ENCODE measurements around the gene RHBDF1. TPM values are rescaled to one million over a fixed set of nuclear protein-coding genes. Genes with fewer than 3 reads are reported as not detected.
"Not testable (repeated sequence)": the region's sequence is repeated elsewhere in the genome, so short reads cannot be mapped to it uniquely, and the experiment has no call there.

RHBDF1 gene
- total and polyA plus RNA-seq, 10 donors, result 6.5 to 23.0 (median 10.6) TPM

GRCh38 chr16:42691-43090, 29.7 kb downstream of the RHBDF1 start:
- WGBS, 5 donors, result 73 to 86% (median 78%) methylated on average over 4 of the region's 4 CpGs
- no peak overlapping the region for H3K4me3 ChIP-seq
- intact Hi-C loops (cut with DNase I; ENCODE audit: low total_unique reads), result no loop called here
- no peak overlapping the region for H3K27ac ChIP-seq
- H3K9me3 ChIP-seq, result no peaks in the 10 kb centered on the region
- peaks cover 0 to 68% (median 35%) of the 10 kb centered on the region in 6 donors for H3K36me3 ChIP-seq
- DNase-seq, result no peak
- no peaks in the 10 kb centered on the region for H3K27me3 ChIP-seq (replicated peaks in 1 of 7)
- peaks cover 10 to 40% (median 21%) of the 10 kb centered on the region in 6 donors for H3K4me1 ChIP-seq
- TF ChIP-seq CTCF (IDR thresholded peaks at IDR 0.05 in 8 of 11, conservative IDR thresholded peaks at IDR 0.05 in 3 of 11), result no peak
- TF ChIP-seq POLR2AphosphoS5 (IDR thresholded peaks at IDR 0.05), result no peak
- no peak for TF ChIP-seq POLR2A (IDR thresholded peaks at IDR 0.05)

- no peak for DNase-seq
- 85 to 90% (median 89%) methylated on average over 11 of the region's 11 CpGs for WGBS, 5 donors
Observed at GRCh38 chr16:42069-42457, 30.4 kb downstream of the RHBDF1 start.

GRCh38 chr16:41439-42068, 30.9 kb downstream of the RHBDF1 start:
- WGBS, 5 donors, result 90 to 93% (median 92%) methylated on average over 22 of the region's 22 CpGs
- no peak for DNase-seq
- H3K4me3 ChIP-seq, result no peak overlapping the region
- peaks cover 0 to 58% (median 26%) of the 10 kb centered on the region in 6 donors for H3K36me3 ChIP-seq
- H3K27me3 ChIP-seq (replicated peaks in 1 of 7), result no peaks in the 10 kb centered on the region
- intact Hi-C loops (cut with DNase I; ENCODE audit: low total_unique reads), result no loop called here
- H3K27ac ChIP-seq, result peak overlapping the region in 1 of 8 donors; percentile 16
- no peaks in the 10 kb centered on the region for H3K9me3 ChIP-seq
- H3K4me1 ChIP-seq, result peaks cover 11 to 51% (median 31%) of the 10 kb centered on the region in 6 donors
- peak in 1 of 3 donors; percentile 42 for TF ChIP-seq POLR2AphosphoS5 (IDR thresholded peaks at IDR 0.05)
- TF ChIP-seq POLR2A (IDR thresholded peaks at IDR 0.05), result no peak

More at GRCh38 chr16:42069-42457, 30.4 kb downstream of the RHBDF1 start:
- TF ChIP-seq POLR2A (IDR thresholded peaks at IDR 0.05), result no peak
- H3K36me3 ChIP-seq, result peaks cover 0 to 63% (median 31%) of the 10 kb centered on the region in 6 donors
- H3K4me1 ChIP-seq, result peaks cover 10 to 46% (median 27%) of the 10 kb centered on the region in 6 donors
- peak overlapping the region in 1 of 8 donors; percentile 16 for H3K27ac ChIP-seq
- no peak overlapping the region for H3K4me3 ChIP-seq
- H3K9me3 ChIP-seq, result no peaks in the 10 kb centered on the region
- H3K27me3 ChIP-seq (replicated peaks in 1 of 7), result no peaks in the 10 kb centered on the region
- intact Hi-C loops (cut with DNase I; ENCODE audit: low total_unique reads), result no loop called here

- peak; percentile 92 for DNase-seq
- intact Hi-C loops (cut with DNase I; ENCODE audit: low total_unique reads), result no loop called here
Observed at GRCh38 chr16:38941-39892, 33.2 kb downstream of the RHBDF1 start.

GRCh38 chr16:38206-38605, 34.2 kb downstream of the RHBDF1 start:
- H3K36me3 ChIP-seq, result peaks cover 0 to 24% (median 4%) of the 10 kb centered on the region in 6 donors
- peak overlapping the region in 1 of 8 donors; percentile 44 for H3K4me3 ChIP-seq
- H3K27ac ChIP-seq, result peak overlapping the region in 7 of 8 donors; percentile 55 to 90 (median 82)
- intact Hi-C loops (cut with DNase I; ENCODE audit: low total_unique reads); H3K27me3 ChIP-seq (replicated peaks in 1 of 7); H3K9me3 ChIP-seq; DNase-seq: not testable (repeated sequence)
- peaks cover 11 to 84% (median 59%) of the 10 kb centered on the region in 6 donors for H3K4me1 ChIP-seq
- whole genome bisulfite sequencing, 5 donors, result 80 to 93% (median 90%) methylated on average over 10 to 11 of the region's 11 CpGs

More at GRCh38 chr16:38941-39892, 33.2 kb downstream of the RHBDF1 start:
- TF ChIP-seq POLR2A (IDR thresholded peaks at IDR 0.05), result peak in 1 of 3 donors; percentile 42
- no peak for TF ChIP-seq CTCF (IDR thresholded peaks at IDR 0.05 in 8 of 11, conservative IDR thresholded peaks at IDR 0.05 in 3 of 11)
- peak; percentile 64 to 86 (median 82) for TF ChIP-seq POLR2AphosphoS5 (IDR thresholded peaks at IDR 0.05)
- Histone ChIP-seq H3K9me3 (no peaks in the 10 kb centered on the region), H3K4me1 (peaks cover 11 to 74% (median 55%) of the 10 kb centered on the region in 6 donors), H3K27me3 (replicated peaks in 1 of 7) (no peaks in the 10 kb centered on the region), H3K4me3 (peak overlapping the region in 1 of 8 donors; percentile 44), H3K36me3 (peaks cover 0 to 34% (median 10%) of the 10 kb centered on the region in 6 donors), H3K27ac (peak overlapping the region in 7 of 8 donors; percentile 44 to 90 (median 82))
- 59 to 68% (median 67%) methylated on average over 12 to 13 of the region's 13 CpGs for WGBS, 5 donors
